H1 (cell line): Measurements from ENCODE around the gene ALG1. TPM values are rescaled to one million over a fixed set of nuclear protein-coding genes. Genes with fewer than 3 reads are reported as not detected.

Experiments
- CTCF ChIA-PET: fragments of 300-600 bp; sonication (Branson Sonifier 250); formaldehyde crosslinking; loops from one replicate; lab custom pipeline; 2021; ENCODE audit not compliant: partially characterized antibody; lab: Charles Lee
- POLR2A ChIA-PET: fragments of 300-600 bp; sonication (Branson Sonifier 250); formaldehyde crosslinking; loops from one replicate; lab custom pipeline; 2021; ENCODE audit warnings: inconsistent platforms; ENCODE audit not compliant: partially characterized antibody; lab: Charles Lee
- DNase-seq, 2 experiments: peaks; one replicate each; pipeline versions ENCODE4 v3.0.0 to v3.0.0-alpha.2; 2010 to 2022; ENCODE audit warnings: low spot score in 2 of 2, low read depth in 1 of 2, mixed read lengths in 1 of 2
- FAIRE-seq: peaks from 2 replicates; lab custom pipeline; 2011; peaks lifted over from hg19 to GRCh38; lab: Jason Lieb, UNC
- H2AFZ ChIP-seq: 2 replicates; pipeline ENCODE4 v1.8.1; 2012; ENCODE audit warnings: low read length, inconsistent platforms
- H2AK5ac ChIP-seq: 2 replicates; pipeline ENCODE4 v1.6.1; 2013; ENCODE audit warnings: low read depth, low read length
- H2BK120ac ChIP-seq: replicated peaks from 2 replicates; pipeline ENCODE3; 2013; ENCODE audit warnings: low read depth, low read length, inconsistent platforms
- H2BK12ac ChIP-seq: 2 replicates; pipeline ENCODE4 v1.6.1; 2013; ENCODE audit warnings: low read depth, low read length
- H2BK15ac ChIP-seq: 2 replicates; pipeline ENCODE4 v1.6.1; 2013; ENCODE audit warnings: low read length
- H2BK20ac ChIP-seq: 2 replicates; pipeline ENCODE4 v1.6.1; 2013; ENCODE audit warnings: low read length
- H2BK5ac ChIP-seq: 2 replicates; pipeline ENCODE4 v1.6.1; 2013; ENCODE audit warnings: low read depth, low read length
- H3K14ac ChIP-seq: 2 replicates; pipeline ENCODE4 v1.6.1; 2013; ENCODE audit warnings: inconsistent platforms; ENCODE audit not compliant: insufficient read length
- H3K18ac ChIP-seq: 2 replicates; pipeline ENCODE4 v1.6.1; 2013; ENCODE audit warnings: low read length; ENCODE audit errors: extremely low read depth
- H3K23ac ChIP-seq: 2 replicates; pipeline ENCODE4 v1.6.1; 2013; ENCODE audit warnings: inconsistent platforms; ENCODE audit not compliant: insufficient read length
- H3K23me2 ChIP-seq: 2 replicates; pipeline ENCODE4 v1.6.1; 2013; ENCODE audit warnings: low read depth, low read length
- H3K27ac ChIP-seq: 2 replicates; pipeline ENCODE4 v1.6.1; 2011; ENCODE audit warnings: low read depth, low read length, inconsistent platforms
- H3K27me3 ChIP-seq, 4 experiments: replicated peaks in 1 of 4; 1 replicate in 1 of 4; 2 replicates in 3 of 4; pipeline versions ENCODE4 v1.6.1 to v1.8.1; 2011 to 2013; ENCODE audit warnings: low read length in 3 of 4, mild to moderate bottlenecking in 3 of 4, inconsistent platforms in 2 of 4, mixed read lengths in 2 of 4, moderate library complexity in 1 of 4; ENCODE audit not compliant: control insufficient read depth in 3 of 4, insufficient read depth in 3 of 4; ENCODE audit errors: extremely low read depth in 1 of 4
- H3K36me3 ChIP-seq, 4 experiments: 2 replicates each; pipeline versions ENCODE4 v1.6.1 to v1.8.1; 2011 to 2013; ENCODE audit warnings: mild to moderate bottlenecking in 4 of 4, low read length in 3 of 4, moderate library complexity in 2 of 4, control low read depth in 1 of 4, inconsistent platforms in 1 of 4; ENCODE audit not compliant: insufficient read depth in 4 of 4, control insufficient read depth in 2 of 4
- H3K4ac ChIP-seq: replicated peaks from 2 replicates; pipeline ENCODE3; 2013; ENCODE audit warnings: low read length, low read depth, mixed read lengths, inconsistent platforms; ENCODE audit not compliant: insufficient read length
- H3K4me1 ChIP-seq, 4 experiments: replicated peaks in 1 of 4; 1 replicate in 1 of 4; 2 replicates in 3 of 4; pipeline versions ENCODE4 v1.6.1 to v1.8.1; 2011 to 2013; ENCODE audit warnings: low read length in 3 of 4, inconsistent platforms in 2 of 4, mixed read lengths in 1 of 4; ENCODE audit not compliant: insufficient read depth in 4 of 4, control insufficient read depth in 3 of 4
- H3K4me2 ChIP-seq, 2 experiments: 2 replicates each; pipeline versions ENCODE4 v1.6.1 to v1.8.1; 2011 to 2013; ENCODE audit warnings: low read depth in 2 of 2, low read length in 2 of 2, control low read depth in 1 of 2, inconsistent platforms in 1 of 2, mild to moderate bottlenecking in 1 of 2; ENCODE audit not compliant: insufficient read depth in 1 of 2
- H3K4me3 ChIP-seq, 4 experiments: fragments of 200-600, 300-600 bp in 1 of 4; sonication (generic), shearing (Covaris generic), sonication (Bioruptor Twin) in 1 of 4; 2 replicates each; pipeline versions ENCODE4 v1.5.1 to v1.8.1; 2011 to 2016; ENCODE audit warnings: low read length in 4 of 4, low read depth in 3 of 4, control low read depth in 2 of 4, inconsistent platforms in 2 of 4, mild to moderate bottlenecking in 2 of 4, mixed read lengths in 1 of 4, moderate library complexity in 1 of 4; ENCODE audit not compliant: insufficient read depth in 2 of 4; ENCODE audit errors: extremely low read depth in 1 of 4
- H3K56ac ChIP-seq: replicated peaks from 2 replicates; pipeline ENCODE3; 2013; ENCODE audit warnings: low read depth, mild to moderate bottlenecking, mixed read lengths, low read length, inconsistent platforms; ENCODE audit not compliant: insufficient read length
- H3K79me1 ChIP-seq: 2 replicates; pipeline ENCODE4 v1.6.1; 2013; ENCODE audit warnings: low read depth, low read length, control low read depth
- H3K79me2 ChIP-seq, 2 experiments: 2 replicates each; pipeline versions ENCODE4 v1.6.1 to v1.8.1; 2012 to 2013; ENCODE audit warnings: low read length in 2 of 2, mild to moderate bottlenecking in 2 of 2, inconsistent platforms in 1 of 2; ENCODE audit not compliant: insufficient read depth in 2 of 2, control insufficient read depth in 1 of 2
- H3K9ac ChIP-seq, 4 experiments: replicated peaks in 1 of 4; 1 replicate in 1 of 4; 2 replicates in 3 of 4; pipeline versions ENCODE4 v1.6.1 to v1.8.1; 2011 to 2013; ENCODE audit warnings: low read depth in 3 of 4, low read length in 3 of 4, control low read depth in 2 of 4, mild to moderate bottlenecking in 2 of 4, moderate library complexity in 2 of 4, inconsistent platforms in 1 of 4; ENCODE audit errors: extremely low read depth in 1 of 4
- H3K9me3 ChIP-seq, 2 experiments: 2 replicates each; pipeline versions ENCODE4 v1.6.1 to v1.8.1; 2012 to 2013; ENCODE audit warnings: mild to moderate bottlenecking in 2 of 2, moderate library complexity in 2 of 2, control low read depth in 1 of 2, inconsistent platforms in 1 of 2, low read depth in 1 of 2, low read length in 1 of 2, mixed read lengths in 1 of 2; ENCODE audit not compliant: insufficient read depth in 2 of 2
- H4K20me1 ChIP-seq, 2 experiments: replicated peaks in 1 of 2; 2 replicates each; pipeline versions ENCODE3 to v1.8.1; 2011 to 2013; ENCODE audit warnings: inconsistent platforms in 2 of 2, low read length in 2 of 2, mild to moderate bottlenecking in 1 of 2; ENCODE audit not compliant: insufficient read depth in 2 of 2, control insufficient read depth in 1 of 2
- H4K5ac ChIP-seq: 2 replicates; pipeline ENCODE4 v1.6.1; 2013; ENCODE audit warnings: low read length, low read depth, mixed read lengths, inconsistent platforms; ENCODE audit not compliant: insufficient read length
- H4K8ac ChIP-seq: 2 replicates; pipeline ENCODE4 v1.8.0; 2013; ENCODE audit warnings: mild to moderate bottlenecking, moderate library complexity, low read length, inconsistent platforms; ENCODE audit not compliant: insufficient read depth; ENCODE audit errors: extremely low read depth
- H4K91ac ChIP-seq: replicated peaks from 2 replicates; pipeline ENCODE3; 2013; ENCODE audit warnings: low read length, mixed read lengths, inconsistent platforms; ENCODE audit not compliant: insufficient read length
- ASH2L ChIP-seq: fragments of 200-600, 300-600 bp; sonication (generic); IDR thresholded peaks from one replicate; pipeline ENCODE4 v1.7.1; 2017; ENCODE audit warnings: low read length
- BRCA1 ChIP-seq: IDR thresholded peaks from 2 replicates; pipeline ENCODE4 v1.6.1; 2012; ENCODE audit warnings: low read depth, low read length, improper control_type of control experiment
- CHD1 ChIP-seq: IDR thresholded peaks from 2 replicates; pipeline ENCODE4 v1.6.1; 2012; ENCODE audit warnings: low read depth, low read length, improper control_type of control experiment
- EP300 ChIP-seq, 2 experiments: IDR thresholded peaks; 1 replicate in 1 of 2; 2 replicates in 1 of 2; pipeline ENCODE4 v1.6.1; 2011 to 2012; ENCODE audit warnings: low read depth in 2 of 2, low read length in 2 of 2, mild to moderate bottlenecking in 2 of 2, borderline replicate concordance in 1 of 2, inconsistent platforms in 1 of 2, moderate library complexity in 1 of 2
- RAD21 ChIP-seq, 2 experiments: IDR thresholded peaks in 1 of 2; conservative IDR thresholded peaks in 1 of 2; 2 replicates each; pipeline ENCODE4 v1.6.1; 2011; ENCODE audit warnings: low read depth in 2 of 2, low read length in 2 of 2, improper control_type of control experiment in 1 of 2, inconsistent platforms in 1 of 2, mild to moderate bottlenecking in 1 of 2, moderate library complexity in 1 of 2
- RXRA ChIP-seq: IDR thresholded peaks from 2 replicates; pipeline ENCODE4 v1.6.1; 2011; ENCODE audit warnings: low read depth, mild to moderate bottlenecking, low read length, moderate library complexity; ENCODE audit not compliant: insufficient read depth
- SP4 ChIP-seq: IDR thresholded peaks from 2 replicates; pipeline ENCODE4 v1.6.1; 2012; ENCODE audit warnings: low read length, inconsistent platforms
- TAF1 ChIP-seq: IDR thresholded peaks from 2 replicates; pipeline ENCODE4 v1.6.1; 2011; ENCODE audit warnings: mild to moderate bottlenecking, low read depth, low read length
- WGBS, 2 experiments: shearing (Covaris generic) in 1 of 2; methylation state at CpG; one replicate each; pipeline versions ENCODE4 v1.1.6 to v1.1.7; 2013 to 2015; ENCODE audit warnings: low lambda C conversion rate in 2 of 2, mixed read lengths in 2 of 2, inconsistent platforms in 1 of 2, low coverage in 1 of 2, missing lambda C conversion rate in 1 of 2; ENCODE audit not compliant: insufficient replicate concordance in 2 of 2, insufficient coverage in 1 of 2, insufficient read length in 1 of 2; ENCODE audit errors: extremely low coverage in 1 of 2, missing lambda C conversion rate in 1 of 2; 5-methylcytosine and 5-hydroxymethylcytosine counted together
- polyA plus RNA-seq, 7 experiments: library from polyadenylated mRNA; depleted of rRNA in 3 of 7; stranded (reverse) in 5 of 7; unstranded in 2 of 7; fragments of >200 nt in 5 of 7; fragments of 200-250 nt in 2 of 7; gene quantifications; 1 replicate in 5 of 7; 2 replicates in 1 of 7; 4 replicates in 1 of 7; pipeline versions ENCODE4 v1.2.1 to v1.2.3, GENCODE V29; 2011 to 2013; ENCODE audit warnings: missing spikeins in 2 of 7, mixed read lengths in 2 of 7
- total RNA-seq: library from RNA; stranded (reverse); fragmentation: NEBNext Ultra II Directional; extraction: Animal tissue kit (Norgen Biotek cat#: 25700); gene quantifications from 2 replicates; pipeline ENCODE4 v1.2.1, GENCODE V29; 2021

ALG1 gene
- total and polyA plus RNA-seq, 2 of the 8 experiments (the other 6 are each of a cell fraction or from before 2014, with no cell fraction given), result 34.8 to 46.5 TPM

DNA sequence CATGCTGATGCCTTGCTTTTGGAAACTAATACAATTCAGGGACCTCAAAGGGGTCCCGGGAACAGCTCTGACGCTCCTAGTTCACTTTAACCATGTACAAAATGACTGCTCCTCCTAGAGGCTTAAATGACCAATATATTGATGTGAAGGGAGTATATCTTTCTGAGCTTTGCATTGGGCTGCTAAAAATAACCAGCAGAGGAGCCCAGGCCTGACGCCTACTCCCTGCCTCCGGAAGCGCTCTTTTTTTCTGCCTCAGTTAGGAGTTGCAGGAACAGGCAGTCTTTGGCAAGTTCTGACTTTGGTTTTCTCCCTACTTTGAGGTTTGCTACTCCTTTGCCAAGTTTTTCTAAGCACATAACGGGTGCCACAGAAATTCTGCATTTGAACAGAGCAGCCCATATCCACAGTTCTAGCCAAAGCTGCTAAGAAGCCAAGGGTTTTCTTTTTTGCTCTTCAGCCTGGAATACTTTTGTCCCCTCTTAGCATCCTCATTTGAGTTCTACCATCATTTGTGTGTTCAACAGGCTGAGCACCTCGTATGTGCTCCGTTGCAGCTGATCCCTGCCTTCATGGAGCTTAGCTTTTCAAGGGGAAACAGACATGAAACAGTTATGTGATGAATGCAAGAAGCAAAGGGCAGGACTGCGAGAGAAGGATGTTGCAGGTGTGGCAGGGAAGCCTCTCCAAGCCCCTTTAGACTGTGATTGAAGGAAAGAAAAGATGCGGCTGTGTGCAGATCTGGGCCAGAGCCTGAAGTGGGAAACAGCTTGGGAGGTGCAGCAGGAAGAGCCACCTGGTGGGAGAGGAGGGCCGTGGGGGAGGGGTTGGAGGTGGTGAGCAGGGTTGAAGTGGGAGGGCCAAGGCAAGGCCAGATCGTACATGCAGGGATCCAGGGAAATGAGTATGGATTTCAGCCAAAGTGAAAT lies 35.2 kb upstream of the ALG1 start:
- peak overlapping the region; percentile 69; the same call in 1 of the 2 replicates for H2BK12ac ChIP-seq
- H3K14ac ChIP-seq, result peak overlapping the region; percentile 6
- no peak overlapping the region for H3K23ac ChIP-seq
- peaks cover 2 to 11% (median 8%) of the 10 kb centered on the region in 4 experiments for H3K4me1 ChIP-seq
- peak overlapping the region; percentile 48 for H3K4ac ChIP-seq
- ChIA-PET CTCF (interaction anchor here (0.7 to 5.8 kb wide), 10 partner anchors 11 to 105 kb away, joined by 3 to 27 read pairs (median 3); partner anchors contain the start of gene C16orf89), POLR2A (interaction anchor here (0.7 to 2.0 kb wide), 3 partner anchors 11 to 586 kb away, joined by 3 to 5 read pairs (median 3); no protein-coding TSS in a partner anchor)
- peaks cover 0 to 6% (median 5%) of the 10 kb centered on the region in 4 experiments; a peak in 3 of 7 replicates for H3K27me3 ChIP-seq
- peak in 1 of 2 experiments; percentile 79 for DNase-seq
- H3K79me2 ChIP-seq, result no peaks in the 10 kb centered on the region
- peak overlapping the region in 1 of 4 experiments; percentile 23; a peak in 3 of 7 replicates for H3K9ac ChIP-seq
- peak overlapping the region; percentile 68 for H2BK20ac ChIP-seq
- no peaks in the 10 kb centered on the region for H3K9me3 ChIP-seq
- no peaks in the 10 kb centered on the region for H3K79me1 ChIP-seq
- peaks cover 12% of the 10 kb centered on the region for H3K23me2 ChIP-seq
- peak overlapping the region; percentile 89; the same call in 1 of the 2 replicates for H2BK15ac ChIP-seq
- H4K5ac ChIP-seq, result peak overlapping the region; percentile 46
- H4K91ac ChIP-seq, result peak overlapping the region; percentile 86
- 0 out of 2 replicates have a peak overlapping the region, but pooled peaks have one; percentile 7 for H2AK5ac ChIP-seq
- 0 out of 2 replicates have a peak overlapping the region, but pooled peaks have one; percentile 56 for H2AFZ ChIP-seq
- H3K56ac ChIP-seq, result peak overlapping the region; percentile 43
- H4K8ac ChIP-seq, result peak overlapping the region; percentile 81; the same call in 1 of the 2 replicates
- no peak overlapping the region for H3K27ac ChIP-seq
- H4K20me1 ChIP-seq, result no peaks in the 10 kb centered on the region
- peak overlapping the region in 1 of 4 experiments; percentile 32; a peak in 3 of 8 replicates for H3K4me3 ChIP-seq
- H3K36me3 ChIP-seq, result no peaks in the 10 kb centered on the region
- no peak for FAIRE-seq
- peak overlapping the region; percentile 97 for H3K18ac ChIP-seq
- H2BK5ac ChIP-seq, result peak overlapping the region; percentile 87; the same call in 1 of the 2 replicates
- peak overlapping the region; percentile 51 to 60 for H3K4me2 ChIP-seq
- 68% methylated on average over 12 of the region's 12 CpGs; no CpG with 5 or more reads in 1 of the 2 experiments for WGBS, 2 experiments
- peak overlapping the region; percentile 84 for H2BK120ac ChIP-seq
- TF ChIP-seq RAD21 (IDR thresholded peaks at IDR 0.05 in 1 of 2, conservative IDR thresholded peaks at IDR 0.05 in 1 of 2; ENCODE audit: low read depth in 2 of 2, low read length in 2 of 2), result peak in 1 of 2 experiments; percentile 3; a peak in 1 of 4 replicates
- no peak for TF ChIP-seq SP4
- peak; percentile 71 for TF ChIP-seq ASH2L
- TF ChIP-seq RXRA, result no peak
- no peak for TF ChIP-seq CHD1
- TF ChIP-seq BRCA1, result no peak
- no peak for TF ChIP-seq EP300 (IDR thresholded peaks at IDR 0.05; ENCODE audit: borderline replicate concordance in 1 of 2, low read depth in 2 of 2, low read length in 2 of 2)
- TF ChIP-seq TAF1, result 0 out of 2 replicates have a peak, but pooled peaks have one; percentile 22
